Measurements from ENCODE around the gene COL5A1. TPM values are rescaled to one million over a fixed set of nuclear protein-coding genes. Genes with fewer than 3 reads are reported as not detected.

Gene COL5A1
- total and polyA plus RNA-seq, 11 donors = 7.6 to 91.3 (median 13.4) TPM

DNA sequence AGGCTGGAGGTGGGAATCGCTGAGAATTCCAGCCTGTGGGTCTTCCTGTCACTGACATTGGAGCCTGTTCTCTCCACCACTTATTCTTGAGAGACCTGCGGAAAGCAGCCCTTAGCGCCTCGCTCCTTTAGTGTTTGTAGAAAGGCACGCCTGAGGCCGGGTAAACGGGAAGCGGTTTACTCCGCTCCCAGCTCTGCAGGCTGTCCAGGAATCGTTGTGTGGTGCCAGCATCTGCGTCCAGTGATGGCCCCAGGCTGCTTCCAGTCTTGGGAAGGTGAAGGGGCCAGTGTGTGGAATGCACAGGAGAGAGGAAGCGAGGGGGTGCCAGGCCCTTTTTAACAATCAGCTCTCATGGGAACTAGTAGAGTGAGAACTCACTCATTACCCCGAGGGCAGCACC, 194.4 kb downstream of the COL5A1 start:
- H3K27me3 ChIP-seq = no peaks in the 10 kb centered on the region
- DNase-seq = no peak
- peaks cover 0 to 56% (median 3%) of the 10 kb centered on the region in 9 donors for H3K36me3 ChIP-seq
- H3K9me3 ChIP-seq = no peaks in the 10 kb centered on the region
- H3K4me3 ChIP-seq = no peak overlapping the region
- TF ChIP-seq, protein P1, sequence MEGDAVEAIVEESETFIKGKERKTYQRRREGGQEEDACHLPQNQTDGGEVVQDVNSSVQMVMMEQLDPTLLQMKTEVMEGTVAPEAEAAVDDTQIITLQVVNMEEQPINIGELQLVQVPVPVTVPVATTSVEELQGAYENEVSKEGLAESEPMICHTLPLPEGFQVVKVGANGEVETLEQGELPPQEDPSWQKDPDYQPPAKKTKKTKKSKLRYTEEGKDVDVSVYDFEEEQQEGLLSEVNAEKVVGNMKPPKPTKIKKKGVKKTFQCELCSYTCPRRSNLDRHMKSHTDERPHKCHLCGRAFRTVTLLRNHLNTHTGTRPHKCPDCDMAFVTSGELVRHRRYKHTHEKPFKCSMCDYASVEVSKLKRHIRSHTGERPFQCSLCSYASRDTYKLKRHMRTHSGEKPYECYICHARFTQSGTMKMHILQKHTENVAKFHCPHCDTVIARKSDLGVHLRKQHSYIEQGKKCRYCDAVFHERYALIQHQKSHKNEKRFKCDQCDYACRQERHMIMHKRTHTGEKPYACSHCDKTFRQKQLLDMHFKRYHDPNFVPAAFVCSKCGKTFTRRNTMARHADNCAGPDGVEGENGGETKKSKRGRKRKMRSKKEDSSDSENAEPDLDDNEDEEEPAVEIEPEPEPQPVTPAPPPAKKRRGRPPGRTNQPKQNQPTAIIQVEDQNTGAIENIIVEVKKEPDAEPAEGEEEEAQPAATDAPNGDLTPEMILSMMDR (IDR thresholded peaks at IDR 0.05) = no peak
- no peak for TF ChIP-seq POLR2A (IDR thresholded peaks at IDR 0.05)
- 89 to 94% (median 92%) methylated on average over 3 to 13 of the region's 13 CpGs for WGBS, 4 donors
- H3K4me1 ChIP-seq = peaks cover 0 to 3% (median 0%) of the 10 kb centered on the region in 12 donors
- no peak overlapping the region for H3K27ac ChIP-seq
- no peak for ATAC-seq
- intact Hi-C loops (cut with DNase I) = no loop called here

- intact Hi-C loops (cut with DNase I) = no loop called here
- WGBS, 4 donors = 90 to 95% (median 92%) methylated on average over 11 to 19 of the region's 19 CpGs
- no peaks in the 10 kb centered on the region for H3K9me3 ChIP-seq
- H3K36me3 ChIP-seq = peaks cover 0 to 52% (median 3%) of the 10 kb centered on the region in 9 donors
- DNase-seq = no peak
- no peak overlapping the region for H3K4me3 ChIP-seq
- H3K27ac ChIP-seq = no peak overlapping the region
- TF ChIP-seq, protein P1 (IDR thresholded peaks at IDR 0.05) = no peak
- no peak for TF ChIP-seq POLR2A (IDR thresholded peaks at IDR 0.05)
- no peaks in the 10 kb centered on the region for H3K27me3 ChIP-seq
- ATAC-seq = no peak
- H3K4me1 ChIP-seq = peaks cover 0 to 3% (median 0%) of the 10 kb centered on the region in 12 donors
Measured at GRCh38 chr9:134836406-134836970, 194.9 kb downstream of the COL5A1 start.

- Histone ChIP-seq H3K27ac (no peak overlapping the region), H3K4me3 (no peak overlapping the region), H3K36me3 (peaks cover 0 to 52% (median 5%) of the 10 kb centered on the region in 9 donors), H3K4me1 (peaks cover 0 to 3% (median 0%) of the 10 kb centered on the region in 12 donors), H3K9me3 (no peaks in the 10 kb centered on the region), H3K27me3 (no peaks in the 10 kb centered on the region)
- intact Hi-C loops (cut with DNase I) = no loop called here
- ATAC-seq = no peak
- no peak for DNase-seq
- no peak for TF ChIP-seq POLR2A (IDR thresholded peaks at IDR 0.05)
- TF ChIP-seq, protein P1 (IDR thresholded peaks at IDR 0.05) = no peak
- WGBS, 4 donors = 85 to 92% (median 91%) methylated on average over 12 of the region's 12 CpGs
Measured at GRCh38 chr9:134837529-134837928, 195.9 kb downstream of the COL5A1 start.

- Histone ChIP-seq H3K27me3 (no peaks in the 10 kb centered on the region), H3K27ac (no peak overlapping the region), H3K4me1 (peaks cover 0 to 3% (median 0%) of the 10 kb centered on the region in 12 donors), H3K9me3 (no peaks in the 10 kb centered on the region), H3K36me3 (peaks cover 0 to 60% (median 5%) of the 10 kb centered on the region in 9 donors), H3K4me3 (no peak overlapping the region)
- intact Hi-C loops (cut with DNase I) = no loop called here
- TF ChIP-seq, protein P1 (IDR thresholded peaks at IDR 0.05) = no peak
- no peak for TF ChIP-seq POLR2A (IDR thresholded peaks at IDR 0.05)
- no peak for DNase-seq
- ATAC-seq = no peak
- WGBS, 4 donors = 87 to 95% (median 92%) methylated on average over 32 to 34 of the region's 34 CpGs
Measured at GRCh38 chr9:134838651-134839454, 197.2 kb downstream of the COL5A1 start.

All from heart left ventricle (tissue), 16 donors.